Upper lobe of right lung (tissue), 1 donor: ENCODE measurements around the gene RABEP2. TPM values are rescaled to one million over a fixed set of nuclear protein-coding genes. Genes with fewer than 3 reads are reported as not detected.

ENCODE experiments used
- ATAC-seq: fragments of 200-7000 bp; cut with Tn5 transposase; one replicate; pipeline ENCODE4 v1.9.1; 2020; ENCODE audit warnings: mild to moderate bottlenecking, moderate library complexity
- DNase-seq: peaks from one replicate; pipeline ENCODE4 v3.0.0-alpha.2; 2020
- H3K27ac ChIP-seq: fragments of 200-600 bp; one replicate; pipeline ENCODE4 v1.8.0; 2022
- H3K27me3 ChIP-seq: fragments of 200-600 bp; one replicate; pipeline ENCODE4 v1.8.0; 2022; ENCODE audit warnings: mild to moderate bottlenecking
- H3K36me3 ChIP-seq: fragments of 200-600 bp; one replicate; pipeline ENCODE4 v1.8.0; 2022
- H3K4me1 ChIP-seq: fragments of 200-600 bp; one replicate; pipeline ENCODE4 v1.8.0; 2022
- H3K4me3 ChIP-seq: fragments of 200-600 bp; one replicate; pipeline ENCODE4 v1.8.0; 2022; ENCODE audit warnings: mild to moderate bottlenecking
- H3K9me3 ChIP-seq: fragments of 200-600 bp; one replicate; pipeline ENCODE4 v1.8.0; 2022
- CTCF ChIP-seq: fragments of 200-600 bp; IDR thresholded peaks from one replicate; pipeline ENCODE4 v1.8.0; 2022; ENCODE audit warnings: antibody characterized with exemption
- intact Hi-C: fragments of 100-400 bp; cut with DNase I; formaldehyde crosslinking; loops from one replicate; pipeline ENCODE4 v1.11.0; 2022
- total RNA-seq: library from RNA; stranded (reverse); fragmentation: NEBNext Ultra II Directional; extraction: Animal tissue kit (Norgen Biotek cat#: 25700); gene quantifications from one replicate; pipeline ENCODE4 v1.2.1, GENCODE V29; 2021
- donor health status: DM: no; HTN: yes; CAD: no; lungs with severe emphysema.

Gene RABEP2
- total RNA-seq, 1 donor from 2014 or later: 23.4 TPM

GRCh38 chr16:28879261-28879840 is 45.7 kb downstream of the RABEP2 start:
- Histone ChIP-seq H3K27ac (no peak overlapping the region), H3K36me3 (no peaks in the 10 kb centered on the region), H3K27me3 (peaks cover 19% of the 10 kb centered on the region), H3K4me1 (peaks cover 11% of the 10 kb centered on the region), H3K4me3 (peak overlapping the region; percentile 79), H3K9me3 (no peaks in the 10 kb centered on the region)
- intact Hi-C loops: loop anchor here (10.0 kb wide), 1 partner anchor 45 kb away; the partner anchor contains the start of gene RABEP2
- no peak for TF ChIP-seq CTCF
- ATAC-seq (peak; percentile 39), DNase-seq (no peak)

GRCh38 chr16:28878083-28878926 is 46.7 kb downstream of the RABEP2 start, which contains the start of gene ATP2A1:
ATP2A1 (plus strand) TSS chr16:28878488; CDS start chr16:28878672, 184 bp downstream.
- no peak for DNase-seq
- no peaks in the 10 kb centered on the region for H3K36me3 ChIP-seq
- intact Hi-C loops: loop anchor here (10.0 kb wide), 1 partner anchor 46 kb away; the partner anchor contains the start of gene RABEP2
- H3K27ac ChIP-seq: no peak within 1 kb of the TSS
- H3K4me1 ChIP-seq: peaks cover 11% of the 10 kb centered on the region
- no peak for ATAC-seq
- no peak for TF ChIP-seq CTCF
- no peaks in the 10 kb centered on the region for H3K9me3 ChIP-seq
- H3K4me3 ChIP-seq: peak within 1 kb of the TSS; percentile 79
- H3K27me3 ChIP-seq: peaks cover 15% of the 10 kb centered on the region

- intact Hi-C loops: loop anchor here (10.0 kb wide), 1 partner anchor 47 kb away; the partner anchor contains the start of gene RABEP2
- H3K36me3 ChIP-seq: peaks cover under 1% of the 10 kb centered on the region
- no peak for ATAC-seq
Measured at GRCh38 chr16:28877655-28878000, 47.4 kb downstream of the RABEP2 start.

GRCh38 chr16:28876973-28877654 is 47.9 kb downstream of the RABEP2 start:
- peaks cover 6% of the 10 kb centered on the region for H3K36me3 ChIP-seq
- H3K4me1 ChIP-seq: peaks cover 11% of the 10 kb centered on the region
- H3K4me3 ChIP-seq: no peak overlapping the region
- ATAC-seq (no peak), DNase-seq (no peak)
- intact Hi-C loops: loop anchor here (10.0 kb wide), 1 partner anchor 48 kb away; the partner anchor contains the start of gene RABEP2
- no peaks in the 10 kb centered on the region for H3K9me3 ChIP-seq
- peaks cover 3% of the 10 kb centered on the region for H3K27me3 ChIP-seq
- no peak for TF ChIP-seq CTCF
- no peak overlapping the region for H3K27ac ChIP-seq

More at GRCh38 chr16:28877655-28878000, 47.4 kb downstream of the RABEP2 start:
- DNase-seq: no peak
- H3K9me3 ChIP-seq: no peaks in the 10 kb centered on the region
- peaks cover 11% of the 10 kb centered on the region for H3K4me1 ChIP-seq
- H3K4me3 ChIP-seq: no peak overlapping the region
- peaks cover 8% of the 10 kb centered on the region for H3K27me3 ChIP-seq
- H3K27ac ChIP-seq: no peak overlapping the region
- TF ChIP-seq CTCF: no peak

GRCh38 chr16:28876019-28876659 is 48.9 kb downstream of the RABEP2 start:
- H3K9me3 ChIP-seq: no peaks in the 10 kb centered on the region
- TF ChIP-seq CTCF: no peak
- peaks cover 15% of the 10 kb centered on the region for H3K36me3 ChIP-seq
- ATAC-seq (no peak), DNase-seq (no peak)
- no peaks in the 10 kb centered on the region for H3K27me3 ChIP-seq
- H3K27ac ChIP-seq: no peak overlapping the region
- peaks cover 11% of the 10 kb centered on the region for H3K4me1 ChIP-seq
- no peak overlapping the region for H3K4me3 ChIP-seq
- intact Hi-C loops: loop anchor here (10.0 kb wide), 1 partner anchor 49 kb away; the partner anchor contains the start of gene RABEP2
